Erythroblast (primary cell): ENCODE measurements around the gene NYAP1.

Source experiments
- GATA1 ChIP-seq: IDR thresholded peaks from 2 replicates; pipeline ENCODE4 v1.6.1; 2011; ENCODE audit warnings: low read depth, mild to moderate bottlenecking, control low read depth, low read length, moderate library complexity
- POLR2A ChIP-seq: IDR thresholded peaks from 2 replicates; pipeline ENCODE4 v1.6.1; 2011; ENCODE audit warnings: mild to moderate bottlenecking, low read length

GRCh38 chr7:100467638-100468373, 15.9 kb upstream of the NYAP1 start:
- peak; percentile 13 for TF ChIP-seq POLR2A
- no peak for TF ChIP-seq GATA1
